SK-MEL-5 (cell line): ENCODE results near the gene HOXD11. TPM values are rescaled to one million over a fixed set of nuclear protein-coding genes. Genes with fewer than 3 reads are reported as not detected.

Source experiments
- DNase-seq: peaks from one replicate; pipeline ENCODE4 v3.0.0-alpha.2; 2016; ENCODE audit warnings: low read depth, low spot score
- in situ Hi-C: cut with HindIII; loops from 2 replicates; pipeline ENCODE4 v1.10.0; 2016; ENCODE audit warnings: low sequenced_read_pairs, high pct_unique_total_duplicates, low pct_unique_long_range_greater_than_20kb
- polyA plus RNA-seq, 2 experiments: library from polyadenylated mRNA; depleted of rRNA; stranded (reverse); fragments of >200 nt; gene quantifications; 2 replicates each; pipeline ENCODE4 v1.2.3, GENCODE V29; 2015
- total RNA-seq: library from RNA; depleted of rRNA; stranded (reverse); fragments of >200 nt; shearing (Covaris generic); gene quantifications from 2 replicates; pipeline ENCODE4 v1.2.3, GENCODE V29; 2014; rRNA removed

Gene HOXD11
- total RNA-seq: 0.37 and 0.53 TPM in 2 replicates
- 0.30 and 1.0 TPM in 2 replicates for polyA plus RNA-seq (2015; cell fraction: cytosol; rRNA removed)
- 0.56 TPM in 1 of 2 replicates, not detected in the other for polyA plus RNA-seq (2015; cell fraction: nucleus; rRNA removed)

DNA sequence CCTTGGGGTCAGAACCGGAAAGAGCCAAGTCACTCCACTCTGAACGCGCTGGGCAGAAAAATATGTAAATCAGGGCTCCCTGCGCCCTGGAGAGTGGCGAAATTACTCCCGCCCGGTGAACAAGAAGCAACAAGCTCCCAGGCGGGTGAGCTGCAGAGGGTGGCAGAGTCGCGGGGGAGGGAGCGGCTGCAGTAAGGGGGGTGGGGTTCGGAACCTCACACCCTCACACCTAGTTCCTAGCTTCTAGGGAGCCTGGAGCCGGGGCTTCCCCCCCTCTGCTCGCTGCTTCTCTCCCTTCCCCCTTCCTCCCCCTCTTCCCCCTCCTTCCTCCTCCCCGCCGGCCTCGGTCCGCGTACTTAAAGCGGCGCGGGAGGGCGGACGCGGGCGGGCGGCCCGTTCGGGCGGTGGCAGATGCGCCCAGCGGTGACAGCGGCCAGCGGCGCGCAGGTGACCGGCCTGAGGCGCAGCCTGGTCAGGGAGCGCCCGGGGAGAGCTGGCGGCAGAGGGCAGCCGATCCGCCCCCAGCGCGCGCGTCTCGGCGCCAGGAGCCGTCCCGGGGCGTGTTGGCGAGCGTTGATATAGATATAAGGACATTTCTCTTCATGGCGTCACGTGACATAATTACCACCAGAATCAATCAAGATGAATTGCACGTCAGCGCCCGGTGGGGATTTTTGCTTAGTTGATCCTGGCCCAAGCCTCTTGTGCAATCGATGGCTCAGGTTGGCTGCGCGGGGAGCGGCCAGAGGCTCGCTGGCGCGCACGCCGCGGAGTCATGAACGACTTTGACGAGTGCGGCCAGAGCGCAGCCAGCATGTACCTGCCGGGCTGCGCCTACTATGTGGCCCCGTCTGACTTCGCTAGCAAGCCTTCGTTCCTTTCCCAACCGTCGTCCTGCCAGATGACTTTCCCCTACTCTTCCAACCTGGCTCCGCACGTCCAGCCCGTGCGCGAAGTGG lies at the start of gene HOXD11:
Gene HOXD11 (plus strand): TSS at position 700 of the 959 bp plus-strand sequence. CDS start 76 bp downstream, at position 776.
- DNase-seq: no peak
- in situ Hi-C loops: no loop called here

- no peak for DNase-seq
Measured at GRCh38 chr2:176063958-176064357, 43.1 kb upstream of the HOXD11 start.

DNA sequence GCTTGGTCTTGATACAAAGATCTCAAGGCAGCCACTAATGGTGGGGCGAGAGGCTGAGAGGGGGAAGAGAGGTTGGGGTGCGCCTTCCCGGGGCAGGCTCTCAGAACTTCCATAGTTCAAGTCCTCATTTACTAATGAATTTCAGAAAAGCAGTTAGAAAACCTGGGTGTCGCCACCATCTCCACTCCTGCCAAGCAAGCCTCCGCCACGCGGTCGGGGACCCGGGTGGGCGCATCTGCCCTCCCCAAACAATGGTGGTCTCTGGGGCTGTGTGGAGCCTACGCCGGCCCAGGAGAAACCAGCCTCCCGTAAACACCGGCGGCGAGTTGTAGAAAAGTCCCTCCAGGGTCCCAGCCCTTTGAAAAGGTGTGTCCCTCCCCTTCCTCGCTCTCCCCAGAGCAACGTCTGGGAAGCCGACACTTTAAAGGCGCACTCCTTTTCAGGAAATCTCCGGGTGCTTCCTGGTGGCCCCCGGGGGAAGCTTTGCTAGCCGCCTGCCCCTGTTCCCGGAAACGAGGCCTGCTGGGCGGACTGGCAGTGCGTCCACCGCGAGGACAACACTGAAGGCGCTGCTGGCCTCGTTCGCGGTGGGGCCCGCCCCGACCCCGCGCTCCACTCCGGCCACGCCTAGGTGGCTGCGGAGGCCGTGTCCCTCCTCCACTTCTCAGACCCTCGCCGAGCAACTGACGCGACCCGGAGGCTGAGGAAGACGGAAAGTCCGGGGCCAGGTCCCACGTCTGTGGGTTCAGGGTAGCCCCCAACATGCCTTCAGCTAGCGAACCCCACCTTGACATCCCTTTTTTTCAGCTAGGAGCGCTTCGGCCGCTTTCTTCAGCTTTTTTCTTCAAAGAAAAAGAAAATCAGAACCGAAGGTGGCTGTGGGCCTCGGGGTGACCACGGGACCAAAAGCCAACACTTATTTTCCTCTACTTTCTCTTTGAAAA lies 40.2 kb upstream of the HOXD11 start:
- in situ Hi-C loops: no loop called here
- DNase-seq: no peak

More at GRCh38 chr2:176063958-176064357, 43.1 kb upstream of the HOXD11 start:
- in situ Hi-C loops: no loop called here

DNA sequence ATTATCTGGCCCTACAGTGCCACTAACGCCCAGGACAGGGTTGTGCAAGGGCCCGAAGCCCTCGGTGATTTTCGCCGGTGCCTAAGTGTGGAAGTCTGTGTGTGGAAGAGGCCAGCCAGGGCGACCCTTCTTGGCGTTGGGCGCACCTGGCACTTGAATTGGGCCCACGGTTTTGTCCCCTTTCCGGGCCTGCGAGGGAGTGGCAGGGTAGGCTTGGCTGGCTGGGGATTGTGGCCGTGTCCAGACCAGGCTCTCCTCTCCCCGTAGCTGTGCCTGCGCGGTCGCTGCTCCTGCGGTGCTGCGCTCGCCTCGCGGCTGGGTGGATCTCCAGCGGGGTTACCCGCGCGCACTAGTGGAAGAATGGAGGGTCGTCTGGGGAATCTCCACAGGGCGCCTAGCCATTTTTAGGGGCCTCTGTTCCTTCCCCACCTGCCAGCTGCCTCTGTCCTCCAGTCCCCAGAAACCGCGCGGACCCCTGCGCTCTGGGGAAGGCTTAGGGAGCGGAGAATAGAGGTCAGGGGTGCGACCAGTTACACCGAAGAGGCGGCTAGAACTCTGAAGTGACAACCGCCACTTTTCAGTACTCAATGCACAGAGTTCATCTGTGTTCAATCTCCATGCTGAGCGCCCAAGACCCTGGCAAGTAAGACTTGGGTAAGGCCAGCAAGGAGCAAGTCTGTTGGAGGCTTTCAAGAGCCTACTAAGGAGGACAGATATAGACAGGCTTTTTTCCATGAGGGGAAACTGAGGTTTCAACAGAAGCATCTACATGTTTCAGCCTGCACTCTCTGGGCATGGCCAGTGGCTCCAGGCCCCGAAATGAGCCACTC lies 39.3 kb upstream of the HOXD11 start:
- DNase-seq: no peak
- in situ Hi-C loops: no loop called here

GRCh38 chr2:176068419-176068832 lies 38.7 kb upstream of the HOXD11 start:
- DNase-seq: no peak
- in situ Hi-C loops: no loop called here

- in situ Hi-C loops: no loop called here
- no peak for DNase-seq
Measured at GRCh38 chr2:176071330-176072291, 35.5 kb upstream of the HOXD11 start.

DNA sequence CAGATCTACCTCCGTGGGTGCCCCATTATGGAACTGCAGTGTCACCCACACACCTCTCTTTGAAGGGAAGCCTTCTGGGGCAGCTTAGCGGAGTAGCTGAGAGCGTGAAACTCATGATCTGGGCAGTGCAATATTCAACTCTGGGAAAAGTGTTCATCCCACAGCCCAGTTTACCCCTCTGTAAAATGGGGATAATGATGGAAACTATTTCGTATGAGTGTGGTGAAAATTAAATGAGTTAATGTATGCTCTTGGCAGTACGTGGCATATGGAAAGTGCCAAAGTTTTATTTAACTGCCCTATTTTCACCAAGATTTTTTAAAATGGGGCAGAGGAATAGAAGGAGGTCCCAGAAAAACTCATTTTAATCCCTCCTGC lies 34.8 kb upstream of the HOXD11 start:
- no peak for DNase-seq
- in situ Hi-C loops: no loop called here

- in situ Hi-C loops: no loop called here
- no peak for DNase-seq
Measured at GRCh38 chr2:176072951-176073904, 33.9 kb upstream of the HOXD11 start.

DNA sequence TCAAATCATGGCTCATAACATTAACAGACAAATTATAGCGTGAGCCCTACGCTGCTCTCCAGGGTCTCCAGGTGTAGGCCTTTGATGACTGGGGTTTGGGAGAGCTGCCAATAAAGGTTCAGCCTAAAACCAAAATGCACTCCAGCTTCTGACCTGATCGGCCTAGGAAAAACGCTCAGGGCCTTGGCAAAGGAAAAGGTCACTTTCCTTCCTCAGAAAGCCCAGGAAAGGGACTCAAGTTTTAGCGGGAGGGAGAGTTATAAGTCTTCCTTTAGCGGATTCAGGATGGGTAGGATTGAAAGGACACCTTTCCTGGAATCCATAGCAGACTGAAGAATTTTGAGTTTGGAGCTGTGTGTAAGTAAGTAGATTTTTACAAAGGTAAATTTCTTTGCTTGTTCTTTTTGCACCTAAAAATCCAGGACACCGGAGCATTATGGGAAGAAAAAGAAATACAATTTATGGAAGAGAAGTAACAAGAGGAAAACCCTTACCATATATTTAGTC lies 32.1 kb upstream of the HOXD11 start:
- DNase-seq: no peak
- in situ Hi-C loops: no loop called here

- in situ Hi-C loops: no loop called here
- no peak for DNase-seq
Measured at GRCh38 chr2:176075481-176075880, 31.6 kb upstream of the HOXD11 start.

GRCh38 chr2:176076063-176076462 lies 31.0 kb upstream of the HOXD11 start:
- no peak for DNase-seq
- in situ Hi-C loops: no loop called here

DNA sequence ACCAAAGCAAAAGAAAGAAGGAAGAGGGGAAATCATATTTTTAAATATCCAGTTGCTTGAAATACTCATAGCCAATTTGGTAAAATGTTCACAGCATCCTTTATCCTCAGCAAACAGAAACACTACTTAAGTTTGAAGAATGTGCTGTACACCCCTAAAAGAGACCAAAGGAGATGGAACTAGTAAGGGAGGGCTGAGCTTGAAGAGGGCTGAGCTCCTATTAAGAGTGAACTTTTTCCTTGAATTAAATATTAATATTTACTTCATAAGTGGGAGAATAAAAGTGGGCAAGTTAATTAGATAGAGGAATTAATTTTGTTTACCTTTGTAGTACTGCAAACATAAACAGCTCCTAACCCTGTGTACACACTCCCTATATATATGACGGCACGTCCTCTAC lies 30.3 kb upstream of the HOXD11 start:
- in situ Hi-C loops: no loop called here
- DNase-seq: no peak

DNA sequence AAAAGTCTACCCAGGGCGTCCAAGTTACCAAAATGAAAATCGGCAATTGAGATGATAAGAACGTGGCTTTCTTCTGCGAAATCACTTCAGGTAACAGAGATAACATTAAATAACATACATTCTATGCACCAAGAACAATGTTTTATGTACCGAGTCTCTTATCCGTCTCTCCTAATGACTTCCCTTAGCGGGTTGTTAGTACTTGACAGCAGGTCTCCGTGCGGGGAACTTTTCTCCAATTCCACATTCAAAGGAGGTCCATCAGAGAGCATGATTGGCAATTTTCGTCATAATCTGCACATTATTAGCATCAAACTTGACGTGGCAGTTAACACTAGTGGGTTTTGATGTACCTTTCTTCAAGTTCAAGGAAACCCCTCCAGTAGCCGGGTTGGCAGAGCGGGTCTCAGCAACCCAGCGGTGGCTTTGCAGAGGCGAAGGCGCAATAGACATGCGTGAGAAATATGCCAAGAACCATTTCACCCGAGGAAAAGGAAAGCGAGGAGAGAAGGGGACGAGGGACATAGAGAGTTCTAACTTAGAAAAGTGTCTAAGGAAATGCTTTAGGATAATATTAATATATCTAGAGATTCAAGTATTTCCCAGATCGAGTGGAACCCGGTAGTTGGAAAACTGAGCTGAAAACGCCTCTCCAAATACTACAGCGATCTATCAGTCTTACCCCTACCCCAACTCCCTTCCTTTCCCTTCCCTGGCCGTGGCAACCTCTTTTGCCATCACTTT lies 28.4 kb upstream of the HOXD11 start:
- DNase-seq: no peak
- in situ Hi-C loops: no loop called here

GRCh38 chr2:176079285-176079830 lies 27.7 kb upstream of the HOXD11 start:
- in situ Hi-C loops: no loop called here
- DNase-seq: no peak
